GM19372 (cell line): Measurements from ENCODE around the gene KIF26B.
"Not testable (repeated sequence)": the region's sequence is repeated elsewhere in the genome, so short reads cannot be mapped to it uniquely, and the experiment has no call there.

Experiments used
- ATAC-seq: cut with Tn5 transposase; IDR thresholded peaks from one replicate; pipeline ENCODE4 v1.9.1; 2021; ENCODE audit warnings: mild to moderate bottlenecking, low read depth, moderate library complexity; ENCODE audit not compliant: unreplicated experiment

Gene KIF26B

GRCh38 chr1:245373131-245373530, 218.3 kb downstream of the KIF26B start:
- ATAC-seq, result no peak

DNA sequence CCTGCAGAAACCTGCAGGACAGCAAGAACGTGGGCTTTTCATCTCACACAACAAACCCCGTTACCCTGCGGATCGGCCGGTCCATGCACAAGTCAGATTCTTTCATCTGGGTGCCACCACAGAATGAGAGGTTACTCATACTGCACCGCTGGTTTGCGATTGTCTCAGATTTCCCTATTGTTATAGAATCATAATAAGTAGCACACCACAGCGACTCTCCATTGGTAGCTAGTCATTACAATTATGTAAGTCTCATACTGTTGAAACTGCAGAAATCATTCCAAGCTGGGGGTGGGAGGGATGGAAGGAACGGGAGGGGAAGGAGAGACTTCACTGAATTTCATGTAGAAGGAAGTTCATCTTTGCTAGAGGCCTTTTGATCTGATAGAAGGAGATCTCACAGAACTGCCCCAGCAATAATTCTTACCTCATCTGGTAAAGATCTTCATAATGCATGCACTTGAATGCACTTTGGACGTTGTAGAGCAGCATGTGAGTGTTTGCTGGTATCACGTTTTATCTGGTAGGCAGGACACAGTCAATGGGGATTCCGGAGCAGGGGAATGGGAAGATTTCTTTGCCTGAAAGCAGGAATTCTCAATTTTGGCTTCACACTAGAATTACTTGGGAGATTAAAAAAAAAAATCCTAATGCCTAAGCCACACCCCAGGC, 221.1 kb downstream of the KIF26B start:
- no peak for ATAC-seq

DNA sequence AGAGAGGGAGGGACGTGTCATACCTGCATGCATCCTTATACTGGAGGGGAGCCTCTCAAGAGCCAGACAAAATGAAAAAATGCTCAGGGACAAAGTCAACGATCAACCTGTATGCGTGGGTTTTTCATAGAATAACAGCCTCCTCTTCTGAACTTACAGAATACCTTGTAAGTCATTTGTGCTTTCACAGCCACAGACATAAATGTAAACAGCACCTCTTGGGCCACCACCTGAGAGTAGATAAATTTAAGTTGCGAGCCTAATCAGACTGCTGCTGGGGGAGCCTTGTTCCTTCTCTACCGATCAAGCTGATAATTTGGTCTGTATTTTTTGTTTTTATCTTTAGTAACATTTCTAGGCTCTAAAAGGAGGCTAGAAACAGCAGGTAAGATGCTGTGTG, 223.1 kb downstream of the KIF26B start:
- ATAC-seq, result no peak

GRCh38 chr1:245378311-245378722, 223.5 kb downstream of the KIF26B start:
- ATAC-seq, result no peak

DNA sequence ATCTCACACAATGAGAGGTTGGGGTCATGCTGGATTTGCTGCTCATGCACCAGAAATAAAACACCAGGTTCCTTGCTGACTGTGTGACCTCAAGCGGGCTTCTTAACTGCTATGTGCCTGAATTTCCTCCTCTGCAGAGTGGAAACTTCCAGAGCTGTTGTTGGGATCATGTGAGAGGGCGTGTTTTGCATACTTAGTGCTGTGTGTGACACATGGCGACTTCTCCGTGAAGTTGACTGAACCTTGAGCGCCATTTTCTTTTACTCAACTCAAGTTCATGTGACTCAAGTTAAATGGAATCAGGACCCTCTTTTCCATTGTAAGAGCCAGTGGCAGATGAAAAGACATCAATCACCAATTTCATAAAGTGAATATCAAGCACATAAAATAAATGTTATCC, 224.0 kb downstream of the KIF26B start:
- ATAC-seq, result no peak

- ATAC-seq, result no peak
Measured at GRCh38 chr1:245380790-245381535, 226.2 kb downstream of the KIF26B start.

- ATAC-seq, result no peak
Measured at GRCh38 chr1:245382981-245383380, 228.2 kb downstream of the KIF26B start.

DNA sequence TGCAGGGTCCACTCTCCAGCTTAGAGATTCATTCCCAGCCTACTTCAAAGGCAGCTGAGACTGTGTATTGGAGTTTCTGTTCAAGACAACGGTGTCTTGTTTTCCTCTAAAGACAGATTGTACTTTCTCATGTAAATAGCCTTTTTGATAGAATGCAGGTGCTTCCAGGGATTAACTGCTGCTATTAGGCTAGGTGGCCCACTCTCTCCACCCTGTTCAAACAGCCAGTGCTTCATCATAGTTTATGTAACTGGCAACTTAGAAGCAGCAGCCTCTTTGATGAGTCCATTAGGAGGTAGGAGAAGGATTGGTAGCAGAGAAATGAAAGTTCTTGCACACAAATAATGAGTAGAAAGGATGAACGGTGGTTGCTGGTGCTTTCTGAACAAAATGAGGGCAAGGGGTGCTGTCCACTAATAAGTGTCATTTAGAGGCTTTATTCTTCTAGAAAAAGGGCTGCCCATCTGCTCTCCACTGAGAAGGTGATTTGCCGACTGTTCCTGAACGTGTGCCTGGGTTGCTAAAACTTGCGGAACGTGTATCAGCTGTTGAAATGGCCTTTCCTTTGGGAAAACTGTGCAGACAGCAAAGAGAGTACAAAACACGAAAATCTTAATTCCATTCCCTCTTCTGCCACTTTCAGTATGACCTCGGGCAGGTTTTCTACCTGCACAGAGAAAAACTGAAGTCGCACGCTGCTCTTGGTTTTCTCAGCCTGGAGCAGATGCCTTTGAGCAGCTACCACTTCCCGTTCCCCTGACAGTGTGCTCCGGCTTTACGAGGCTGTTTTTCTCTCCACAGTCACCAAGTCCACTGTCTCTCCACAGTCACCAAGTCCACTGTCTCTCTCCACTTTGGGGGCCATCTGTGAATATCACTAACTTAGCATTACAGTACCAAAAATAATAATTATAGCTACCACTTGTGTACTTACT, 228.9 kb downstream of the KIF26B start:
- no peak for ATAC-seq

DNA sequence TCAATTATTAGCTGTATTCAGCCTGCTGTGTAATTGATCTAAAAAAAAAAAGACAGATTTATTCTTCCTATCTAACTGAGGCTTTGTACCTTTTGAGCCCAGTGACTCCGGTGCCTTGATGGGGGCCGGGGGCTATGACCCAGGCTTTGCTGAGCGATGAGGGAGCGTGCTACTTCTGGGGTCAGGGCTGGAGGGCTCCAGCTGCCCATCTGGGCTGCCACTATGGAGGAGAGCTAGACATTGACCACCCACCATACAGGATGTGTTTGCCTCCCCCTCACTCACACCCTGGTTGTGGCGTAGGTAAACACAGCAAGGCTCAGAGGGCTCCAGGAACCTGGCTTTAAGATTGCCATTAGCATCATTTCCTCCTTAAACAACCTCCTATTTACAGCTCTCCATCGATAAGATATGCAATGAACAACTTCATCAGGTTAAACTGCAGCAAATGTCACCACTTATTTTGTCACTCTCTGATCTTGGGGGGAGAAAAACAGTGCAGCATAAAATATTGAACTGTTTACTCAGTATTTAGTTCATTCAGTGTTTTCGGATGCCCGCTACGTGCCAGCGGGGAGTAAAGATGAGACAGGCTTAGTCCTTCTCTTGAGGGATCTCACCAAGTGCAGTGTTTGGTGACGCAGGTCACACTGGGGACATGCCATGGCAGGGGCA, 231.6 kb downstream of the KIF26B start:
- no peak for ATAC-seq

DNA sequence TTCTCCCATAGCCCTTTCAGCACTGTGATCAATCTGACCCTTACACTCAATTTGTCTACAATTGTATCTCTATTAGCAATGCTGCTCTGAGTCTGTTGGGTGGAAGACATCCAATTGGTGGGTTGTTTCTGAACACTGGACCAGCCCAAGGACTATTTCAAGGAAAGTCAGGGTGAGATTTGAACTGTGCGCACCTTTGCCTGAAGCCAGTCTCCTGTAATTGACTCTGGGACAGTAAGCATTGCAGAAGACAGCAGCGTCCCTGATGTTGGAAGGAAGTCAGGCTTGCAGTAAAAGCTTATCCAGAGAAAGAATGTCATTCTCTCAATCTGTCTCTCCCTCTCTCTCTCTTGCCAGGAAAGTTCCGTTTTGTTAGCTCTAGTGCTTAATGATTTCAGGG, 233.9 kb downstream of the KIF26B start:
- ATAC-seq, result no peak

GRCh38 chr1:245389873-245390272, 235.1 kb downstream of the KIF26B start:
- ATAC-seq, result no peak

DNA sequence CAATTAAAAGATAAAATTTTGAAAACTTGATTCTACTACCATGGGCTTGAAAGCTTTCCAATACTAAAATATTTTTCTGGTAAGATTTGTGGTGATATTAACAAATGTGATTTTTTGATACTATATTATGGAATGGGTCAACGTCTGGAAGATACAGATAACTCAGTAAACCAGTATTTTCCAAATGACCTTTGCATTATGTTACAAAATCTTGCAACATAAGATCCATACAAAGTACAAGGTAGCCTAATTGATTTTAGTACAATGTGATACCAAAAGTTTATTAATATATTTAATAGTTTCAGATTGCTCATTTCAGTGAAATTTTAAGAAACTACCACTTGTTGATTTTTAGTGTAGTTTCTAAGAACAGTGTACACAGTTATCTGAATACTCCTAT, 236.2 kb downstream of the KIF26B start:
- no peak for ATAC-seq

GRCh38 chr1:245393694-245394093, 238.9 kb downstream of the KIF26B start:
- no peak for ATAC-seq

- ATAC-seq, result no peak
Measured at GRCh38 chr1:245395680-245396079, 240.9 kb downstream of the KIF26B start.

GRCh38 chr1:245396615-245397014, 241.8 kb downstream of the KIF26B start:
- ATAC-seq, result no peak

DNA sequence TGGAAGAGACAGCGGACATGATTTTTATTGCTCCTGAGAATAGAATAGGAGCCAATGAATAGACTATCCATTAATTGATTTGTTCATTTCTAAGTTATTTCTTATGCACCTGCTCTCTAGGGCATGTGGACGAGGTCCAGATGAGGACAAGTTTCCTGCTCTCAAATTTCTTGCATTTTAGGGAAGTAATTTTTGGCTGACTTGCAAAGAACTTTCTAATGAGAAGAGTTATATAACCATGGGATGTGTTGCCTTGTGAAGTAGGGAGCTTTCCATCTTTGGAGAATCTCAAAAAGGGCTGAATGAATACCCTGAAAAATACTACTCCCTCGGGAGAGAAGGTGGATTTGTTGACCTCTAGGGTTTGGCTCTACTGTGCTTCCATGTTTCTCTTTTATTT, 243.0 kb downstream of the KIF26B start:
- no peak for ATAC-seq

DNA sequence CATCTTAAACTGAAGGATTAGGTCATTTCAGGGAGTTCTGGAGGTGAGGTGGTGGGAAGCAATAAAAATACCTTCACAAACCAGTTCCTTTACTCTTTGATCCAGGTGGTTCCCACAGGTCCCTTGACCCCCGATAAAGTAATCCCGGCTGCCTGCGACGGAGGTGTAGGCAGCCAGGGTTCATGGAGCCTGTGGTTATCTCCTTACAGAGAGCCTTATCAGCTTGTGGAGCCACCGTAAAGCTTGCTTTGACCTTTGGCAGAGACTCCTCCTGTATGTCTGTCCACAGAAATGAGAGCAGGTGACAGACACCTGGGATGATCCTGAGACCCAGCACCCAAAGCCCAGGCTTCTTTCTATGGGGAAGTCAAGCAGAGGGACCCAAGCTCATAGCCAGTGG, 243.4 kb downstream of the KIF26B start:
- ATAC-seq, result no peak

- no peak for ATAC-seq
Measured at GRCh38 chr1:245401881-245402587, 247.2 kb downstream of the KIF26B start.

GRCh38 chr1:245402998-245403397, 248.2 kb downstream of the KIF26B start:
- not testable (repeated sequence) for ATAC-seq

GRCh38 chr1:245404527-245404926, 249.7 kb downstream of the KIF26B start:
- no peak for ATAC-seq
